Psoas muscle (tissue), 8 donors: ENCODE data around the gene MAPKAP1. TPM values are rescaled to one million over a fixed set of nuclear protein-coding genes. Genes with fewer than 3 reads are reported as not detected.
A peak's percentile ranks its signal among the peaks of the same experiment; 100 is the strongest.

Source experiments
- ATAC-seq, 4 donors: fragments of 200-7000 bp; cut with Tn5 transposase; one replicate each; pipeline ENCODE4 v1.9.1; 2020; ENCODE audit warnings: moderate library complexity in 3 of 4, mild to moderate bottlenecking in 2 of 4
- DNase-seq, 2 donors: peaks; one replicate each; pipeline ENCODE4 v3.0.0-alpha.2; 2020
- H3K27ac ChIP-seq: fragments of 200-600 bp; one replicate; pipeline ENCODE4 v1.8.0; 2022
- H3K27me3 ChIP-seq, 3 donors: fragments of 200-600 bp in 1 of 3; one replicate each; pipeline versions ENCODE4 v1.6.1 to v1.8.0; 2013 to 2022; ENCODE audit warnings: low read length in 2 of 3, mild to moderate bottlenecking in 2 of 3, moderate library complexity in 1 of 3; ENCODE audit not compliant: insufficient read depth in 3 of 3
- H3K36me3 ChIP-seq, 2 donors: fragments of 200-600 bp in 1 of 2; one replicate each; pipeline versions ENCODE4 v1.6.1 to v1.8.0; 2013 to 2022; ENCODE audit warnings: low read depth in 1 of 2, mild to moderate bottlenecking in 1 of 2, moderate library complexity in 1 of 2; ENCODE audit not compliant: insufficient read depth in 1 of 2
- H3K4me1 ChIP-seq: fragments of 200-600 bp; one replicate; pipeline ENCODE4 v1.8.0; 2022
- H3K4me3 ChIP-seq: fragments of 200-600 bp; one replicate; pipeline ENCODE4 v1.8.0; 2022; ENCODE audit warnings: mild to moderate bottlenecking
- H3K9me3 ChIP-seq: fragments of 200-600 bp; one replicate; pipeline ENCODE4 v1.8.0; 2022
- WGBS, 3 donors: extraction: QIAGEN DNeasy Blood & Tissue Kit; methylation state at CpG; one replicate each; pipeline versions ENCODE4 v1.1.6 to v1.1.7; 2013; 5-methylcytosine and 5-hydroxymethylcytosine counted together
- intact Hi-C, 2 donors: fragments of 100-400 bp; cut with DNase I; formaldehyde crosslinking; loops; one replicate each; pipeline versions ENCODE4 v1.11.0 to v1.14.2; 2022
- polyA plus RNA-seq, 3 donors: library from polyadenylated mRNA; stranded (reverse); fragments of 200-250 nt; gene quantifications; one replicate each; pipeline ENCODE4 v1.2.3, GENCODE V29; 2013
- total RNA-seq, 4 donors: library from RNA; stranded (reverse); fragmentation: NEBNext Ultra II Directional in 2 of 4; extraction: Animal tissue kit (Norgen Biotek cat#: 25700) in 2 of 4; gene quantifications; one replicate each; pipeline versions ENCODE4 v1.2.1 to v1.2.4, GENCODE V29; 2021 to 2023
- TF ChIP-seq, protein P1 (sequence below): fragments of 200-600 bp; IDR thresholded peaks from one replicate; pipeline ENCODE4 v1.8.0; 2022; ENCODE audit warnings: antibody characterized with exemption
- donor health status: healthy with polysubstance abuse.
- donor health status: DM: no; HTN: no; CAD: no; lungs with moderate emphysema.
- donor health status: Bipolar disorder and iron deficiency.
- donor health status: healthy.
- donor health status: DM: yes; HTN: yes; CAD: no.
- donor health status: DM: no; HTN: no; CAD: no.
- donor health status: DM: no; HTN: no; CAD: no.
- donor health status: DM: yes; HTN: yes; CAD: no.

MAPKAP1 gene
- total and polyA plus RNA-seq, 7 donors: 64.2 to 124 (median 90.4) TPM

- DNase-seq (no peak), ATAC-seq (no peak)
- Histone ChIP-seq H3K9me3 (no peaks in the 10 kb centered on the region), H3K4me3 (no peak overlapping the region), H3K4me1 (peaks cover 30% of the 10 kb centered on the region), H3K27me3 (no peaks in the 10 kb centered on the region), H3K27ac (no peak overlapping the region), H3K36me3 (no peaks in the 10 kb centered on the region)
- intact Hi-C loops: no loop called here
- TF ChIP-seq, protein P1, sequence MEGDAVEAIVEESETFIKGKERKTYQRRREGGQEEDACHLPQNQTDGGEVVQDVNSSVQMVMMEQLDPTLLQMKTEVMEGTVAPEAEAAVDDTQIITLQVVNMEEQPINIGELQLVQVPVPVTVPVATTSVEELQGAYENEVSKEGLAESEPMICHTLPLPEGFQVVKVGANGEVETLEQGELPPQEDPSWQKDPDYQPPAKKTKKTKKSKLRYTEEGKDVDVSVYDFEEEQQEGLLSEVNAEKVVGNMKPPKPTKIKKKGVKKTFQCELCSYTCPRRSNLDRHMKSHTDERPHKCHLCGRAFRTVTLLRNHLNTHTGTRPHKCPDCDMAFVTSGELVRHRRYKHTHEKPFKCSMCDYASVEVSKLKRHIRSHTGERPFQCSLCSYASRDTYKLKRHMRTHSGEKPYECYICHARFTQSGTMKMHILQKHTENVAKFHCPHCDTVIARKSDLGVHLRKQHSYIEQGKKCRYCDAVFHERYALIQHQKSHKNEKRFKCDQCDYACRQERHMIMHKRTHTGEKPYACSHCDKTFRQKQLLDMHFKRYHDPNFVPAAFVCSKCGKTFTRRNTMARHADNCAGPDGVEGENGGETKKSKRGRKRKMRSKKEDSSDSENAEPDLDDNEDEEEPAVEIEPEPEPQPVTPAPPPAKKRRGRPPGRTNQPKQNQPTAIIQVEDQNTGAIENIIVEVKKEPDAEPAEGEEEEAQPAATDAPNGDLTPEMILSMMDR: no peak
- WGBS, 3 donors: 79 to 83% (median 82%) methylated on average over 6 of the region's 6 CpGs
Observed at GRCh38 chr9:125652759-125653158, 54.2 kb downstream of the MAPKAP1 start.

- Histone ChIP-seq H3K4me1 (peaks cover 33% of the 10 kb centered on the region), H3K9me3 (no peaks in the 10 kb centered on the region), H3K27me3 (no peaks in the 10 kb centered on the region), H3K4me3 (no peak overlapping the region), H3K36me3 (no peaks in the 10 kb centered on the region), H3K27ac (no peak overlapping the region)
- TF ChIP-seq, protein P1: no peak
- ATAC-seq (no peak), DNase-seq (no peak)
- intact Hi-C loops: no loop called here
- 63 to 69% (median 68%) methylated on average over 2 of the region's 2 CpGs for WGBS, 3 donors
Observed at GRCh38 chr9:125652233-125652594, 54.8 kb downstream of the MAPKAP1 start.

- peaks cover 38% of the 10 kb centered on the region for H3K4me1 ChIP-seq
- no peak for DNase-seq
- H3K36me3 ChIP-seq: no peaks in the 10 kb centered on the region
- H3K27ac ChIP-seq: no peak overlapping the region
- 65 to 75% (median 73%) methylated on average over 7 of the region's 7 CpGs for WGBS, 3 donors
- no peak for ATAC-seq
- H3K27me3 ChIP-seq: no peaks in the 10 kb centered on the region
- TF ChIP-seq, protein P1: no peak
- H3K9me3 ChIP-seq: no peaks in the 10 kb centered on the region
- H3K4me3 ChIP-seq: no peak overlapping the region
- intact Hi-C loops: no loop called here
Observed at GRCh38 chr9:125651576-125652232, 55.3 kb downstream of the MAPKAP1 start.

DNA sequence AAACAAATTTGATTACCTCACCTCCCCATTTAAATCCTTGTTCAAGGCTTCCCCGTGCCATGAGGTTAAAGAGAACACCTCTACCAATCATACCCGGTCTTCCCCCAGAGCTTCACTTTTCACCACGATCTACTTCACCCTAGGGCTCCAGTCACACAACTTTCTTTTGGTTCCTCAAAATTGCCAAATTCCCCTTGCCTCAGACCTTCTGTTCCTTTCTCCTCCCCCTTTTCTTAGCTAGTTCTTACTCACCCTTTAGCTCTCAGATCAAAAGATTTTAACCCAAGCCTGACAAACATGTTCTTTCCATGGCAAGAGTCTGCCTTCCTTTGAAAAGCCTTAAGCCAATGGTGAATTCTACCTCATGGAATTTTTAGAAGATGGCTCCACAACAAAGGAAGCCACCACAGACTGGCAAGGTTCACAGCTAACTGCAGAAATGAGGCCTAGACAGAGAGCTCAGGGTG lies 56.7 kb downstream of the MAPKAP1 start:
- WGBS, 3 donors: 65 to 70% (median 68%) methylated on average over 3 of the region's 3 CpGs
- H3K27me3 ChIP-seq: no peaks in the 10 kb centered on the region
- intact Hi-C loops: no loop called here
- DNase-seq (no peak), ATAC-seq (no peak)
- TF ChIP-seq, protein P1: no peak
- peak overlapping the region; percentile 58 for H3K27ac ChIP-seq
- H3K4me3 ChIP-seq: no peak overlapping the region
- H3K9me3 ChIP-seq: no peaks in the 10 kb centered on the region
- H3K36me3 ChIP-seq: no peaks in the 10 kb centered on the region
- peaks cover 43% of the 10 kb centered on the region for H3K4me1 ChIP-seq

- H3K27me3 ChIP-seq: no peaks in the 10 kb centered on the region
- no peak for DNase-seq
- no peaks in the 10 kb centered on the region for H3K36me3 ChIP-seq
- peak overlapping the region; percentile 58 for H3K27ac ChIP-seq
- H3K4me1 ChIP-seq: peaks cover 43% of the 10 kb centered on the region
- no peak for ATAC-seq
- TF ChIP-seq, protein P1: no peak
- H3K9me3 ChIP-seq: no peaks in the 10 kb centered on the region
- intact Hi-C loops: no loop called here
- WGBS, 3 donors: 80 to 91% (median 85%) methylated on average over 4 of the region's 4 CpGs
- no peak overlapping the region for H3K4me3 ChIP-seq
Observed at GRCh38 chr9:125649826-125650225, 57.2 kb downstream of the MAPKAP1 start.
